HG03378 (cell line): ENCODE measurements around the gene SURF4.

Experiments used
- ATAC-seq: cut with Tn5 transposase; IDR thresholded peaks from one replicate; pipeline ENCODE4 v1.9.1; 2021; ENCODE audit warnings: mild to moderate bottlenecking, moderate library complexity; ENCODE audit not compliant: unreplicated experiment

The SURF4 gene

DNA sequence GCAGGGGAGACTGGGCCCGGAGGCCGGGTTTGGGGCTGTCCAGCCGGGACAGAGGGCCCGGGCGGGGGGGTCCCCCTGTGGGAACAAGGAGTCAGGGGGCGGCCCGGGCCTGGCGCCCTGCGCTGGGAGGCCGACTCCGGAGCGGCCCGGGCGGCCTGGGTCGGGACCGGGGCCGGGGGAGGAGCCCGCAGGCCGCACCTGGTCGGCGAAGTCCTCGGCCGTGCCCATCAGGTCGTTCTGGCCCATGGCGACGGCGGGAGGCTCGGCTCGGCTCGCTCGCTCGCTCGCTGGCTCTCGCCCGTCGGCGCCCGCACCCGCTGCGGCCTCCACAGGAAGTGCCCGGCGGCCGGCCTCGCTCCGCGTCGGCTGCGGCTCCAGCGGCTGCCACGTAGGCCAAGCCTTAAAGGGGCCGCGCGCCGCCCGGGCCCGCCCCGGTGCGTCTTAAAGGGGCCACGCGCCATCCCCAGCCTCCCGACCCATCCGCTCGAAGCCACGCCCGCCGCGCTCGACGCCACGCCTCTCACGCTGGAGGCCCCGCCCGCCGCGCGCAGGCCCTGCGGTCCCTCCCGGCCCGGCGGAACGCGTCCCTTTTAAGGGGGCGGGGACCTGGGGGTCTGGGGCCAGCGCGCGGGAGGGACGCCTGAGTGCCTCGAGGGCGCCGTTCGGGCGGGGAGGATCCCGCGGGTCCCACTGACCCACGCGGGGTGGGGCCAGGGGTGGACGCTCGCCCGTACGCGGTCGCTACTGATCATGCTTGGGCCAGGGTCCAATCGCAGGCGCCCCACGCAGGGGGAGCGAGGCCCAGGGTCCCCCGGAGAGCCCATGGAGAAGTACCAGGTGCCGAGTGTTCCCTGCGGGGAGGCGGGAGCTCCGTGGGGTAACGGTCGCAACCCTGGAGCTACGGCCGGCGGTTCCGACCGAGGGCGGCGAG, at the start of gene SURF4, which contains the start of gene STKLD1:
SURF4 (minus strand) TSS at position 337 of the 931 bp plus-strand sequence; CDS start at position 246, 91 bp downstream.
STKLD1 (plus strand) TSS at position 643 of the 931 bp plus-strand sequence; CDS start at position 751, 108 bp downstream.
- ATAC-seq, result peak; percentile 53

DNA sequence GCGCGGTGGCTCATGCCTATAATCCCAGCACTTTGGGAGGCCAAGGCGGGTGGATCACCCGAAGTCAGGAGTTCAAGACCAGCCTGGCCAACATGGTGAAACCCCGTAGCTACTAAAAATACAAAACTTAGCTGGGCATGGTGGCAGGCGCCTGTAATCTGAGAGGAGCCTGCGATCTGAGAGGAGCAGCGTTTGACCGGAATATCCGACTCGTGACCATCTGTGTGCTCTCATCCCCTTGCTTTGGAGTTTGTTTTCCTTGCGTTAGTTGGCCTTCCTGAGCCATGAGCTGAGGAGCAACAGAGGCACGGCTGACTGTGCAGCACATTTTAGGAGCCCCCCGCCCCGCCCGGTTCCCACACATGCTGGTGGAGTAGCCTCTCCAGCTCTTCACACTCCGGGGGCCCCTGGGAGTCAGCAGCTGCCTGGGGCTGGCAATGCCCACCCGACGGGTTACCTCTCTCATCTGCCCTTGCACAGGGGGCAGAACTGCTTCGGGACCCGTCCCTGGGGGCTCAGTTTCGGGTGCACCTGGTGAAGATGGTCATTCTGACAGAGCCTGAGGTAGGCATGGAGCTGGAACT, 49.3 kb upstream of the SURF4 start:
- ATAC-seq, result no peak

DNA sequence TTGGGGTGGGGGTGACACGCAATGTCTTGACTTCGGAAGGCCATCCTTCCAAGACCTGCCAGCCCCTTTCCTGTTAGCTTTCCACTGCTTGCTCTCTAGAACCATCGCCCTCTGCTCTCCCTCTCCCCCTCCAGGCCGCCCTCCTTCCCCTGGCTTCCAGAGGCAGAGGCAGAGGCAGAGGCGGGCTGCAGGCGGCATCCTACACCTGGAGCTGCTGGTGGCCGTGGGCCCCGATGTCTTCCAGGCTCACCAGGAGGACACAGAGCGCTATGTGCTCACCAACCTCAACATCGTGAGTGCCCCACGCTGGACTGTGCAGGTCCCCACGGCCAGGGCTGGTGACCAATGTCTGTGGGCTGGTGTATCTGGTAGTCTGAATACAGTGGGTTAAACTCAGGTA, 48.3 kb upstream of the SURF4 start:
- no peak for ATAC-seq

DNA sequence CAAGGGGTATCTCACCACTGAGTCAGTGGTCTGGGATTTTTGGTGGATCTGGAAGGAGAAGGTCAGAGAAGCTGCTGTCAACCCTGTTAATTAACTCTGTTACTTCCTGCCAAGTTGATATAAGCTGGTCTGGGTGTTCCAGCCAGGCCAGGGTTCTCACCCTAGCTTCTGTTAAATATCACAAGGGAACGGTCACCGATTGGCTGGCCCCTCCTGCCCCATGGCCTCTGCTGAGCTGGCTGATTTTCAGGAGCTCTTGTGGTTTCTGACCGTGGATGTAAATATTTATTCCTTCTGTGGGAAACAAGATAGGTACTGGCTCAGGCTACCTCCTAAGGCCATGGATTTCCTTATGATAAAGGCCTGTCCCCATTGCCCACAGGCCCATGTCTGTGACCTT, 47.4 kb upstream of the SURF4 start:
- ATAC-seq, result no peak

DNA sequence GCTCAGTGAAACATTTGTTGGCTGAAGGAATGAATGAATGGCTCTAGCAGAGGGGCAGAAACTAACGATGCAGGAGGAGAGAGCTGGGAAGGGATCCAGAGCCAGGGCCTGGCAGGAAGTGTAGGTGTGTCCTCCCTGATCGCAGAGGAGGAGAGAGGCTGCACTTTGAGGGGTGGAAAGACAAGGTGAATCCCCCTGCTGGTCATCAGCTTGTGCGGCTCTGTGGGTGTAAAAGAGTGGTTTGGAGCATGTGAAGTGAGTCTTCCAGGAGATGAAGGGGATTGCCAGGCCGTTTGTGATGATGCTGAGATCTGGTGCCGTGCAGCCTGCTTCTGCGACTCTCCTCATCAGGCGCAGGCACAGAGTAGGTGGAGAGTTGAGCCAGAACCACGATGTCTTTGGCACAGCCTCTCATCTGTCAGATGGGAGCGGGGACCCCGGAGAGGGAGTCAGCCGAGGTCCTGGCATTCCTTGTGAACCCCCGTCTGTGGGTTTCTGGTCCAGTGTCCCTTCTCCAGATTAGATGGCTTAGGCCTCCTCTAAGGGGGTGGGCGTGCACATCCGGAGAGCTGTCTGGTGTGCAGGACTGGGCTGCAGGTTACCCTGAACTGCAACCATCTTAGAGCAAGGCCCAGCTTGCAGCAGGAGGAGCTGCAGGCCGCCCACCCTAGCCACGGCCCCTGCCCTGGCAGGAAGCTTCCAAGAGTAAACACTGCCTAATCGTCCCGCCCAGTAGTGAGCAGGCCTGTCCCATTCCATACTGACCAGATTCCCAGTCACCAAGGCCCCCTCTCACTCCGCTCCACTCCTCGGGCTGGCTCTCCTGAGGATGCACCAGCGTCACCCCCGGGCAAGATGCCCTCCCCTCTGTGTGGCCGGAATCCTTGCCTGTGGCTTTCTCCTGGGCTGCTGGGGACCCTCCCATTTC, 46.0 kb upstream of the SURF4 start, which contains the start of gene ADAMTS13:
ADAMTS13 (plus strand) TSS at position 753 of the 928 bp plus-strand sequence; CDS start at position 830, 77 bp downstream.
- ATAC-seq, result peak; percentile 40

DNA sequence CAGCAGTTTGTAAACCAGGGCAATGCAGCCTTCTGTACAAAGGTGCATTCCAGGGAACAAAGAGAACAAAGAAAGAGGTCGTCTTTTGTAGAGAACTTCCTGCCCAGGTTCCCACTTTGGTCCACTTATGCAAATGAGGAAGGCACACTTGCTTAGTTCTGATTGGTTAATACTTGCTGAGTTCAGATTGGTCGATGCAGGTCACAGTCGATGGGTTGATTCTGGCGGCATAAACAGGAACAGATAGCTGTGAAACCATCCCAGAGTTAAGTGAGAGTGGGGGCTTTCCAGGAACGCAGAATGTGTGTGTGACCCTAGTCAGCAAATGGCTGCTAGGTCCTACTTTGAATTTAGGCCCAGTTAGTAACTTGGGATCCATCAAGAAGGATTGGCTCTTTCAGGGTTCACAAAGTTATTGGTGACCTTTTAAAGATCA, 44.5 kb upstream of the SURF4 start:
- ATAC-seq, result no peak

DNA sequence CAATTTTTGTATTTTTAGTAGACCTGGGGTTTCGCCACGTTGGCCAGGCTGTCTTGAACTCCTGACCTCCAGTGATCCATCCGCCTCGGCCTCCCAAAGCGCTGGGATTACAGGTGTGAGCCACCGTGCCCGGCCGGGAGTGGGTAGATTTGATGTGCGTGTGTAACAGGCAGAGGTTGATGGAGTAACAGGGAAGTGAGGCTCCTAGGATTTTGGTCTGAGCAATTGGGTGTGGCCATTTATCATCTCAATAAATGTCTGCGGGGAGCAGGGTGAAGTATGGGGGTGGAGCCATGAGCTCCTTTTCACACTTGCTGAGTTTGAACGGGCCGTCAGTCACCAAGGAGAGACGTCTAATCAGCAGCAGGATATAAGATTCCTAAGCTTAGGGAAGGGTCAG, 43.1 kb upstream of the SURF4 start:
- ATAC-seq, result no peak

DNA sequence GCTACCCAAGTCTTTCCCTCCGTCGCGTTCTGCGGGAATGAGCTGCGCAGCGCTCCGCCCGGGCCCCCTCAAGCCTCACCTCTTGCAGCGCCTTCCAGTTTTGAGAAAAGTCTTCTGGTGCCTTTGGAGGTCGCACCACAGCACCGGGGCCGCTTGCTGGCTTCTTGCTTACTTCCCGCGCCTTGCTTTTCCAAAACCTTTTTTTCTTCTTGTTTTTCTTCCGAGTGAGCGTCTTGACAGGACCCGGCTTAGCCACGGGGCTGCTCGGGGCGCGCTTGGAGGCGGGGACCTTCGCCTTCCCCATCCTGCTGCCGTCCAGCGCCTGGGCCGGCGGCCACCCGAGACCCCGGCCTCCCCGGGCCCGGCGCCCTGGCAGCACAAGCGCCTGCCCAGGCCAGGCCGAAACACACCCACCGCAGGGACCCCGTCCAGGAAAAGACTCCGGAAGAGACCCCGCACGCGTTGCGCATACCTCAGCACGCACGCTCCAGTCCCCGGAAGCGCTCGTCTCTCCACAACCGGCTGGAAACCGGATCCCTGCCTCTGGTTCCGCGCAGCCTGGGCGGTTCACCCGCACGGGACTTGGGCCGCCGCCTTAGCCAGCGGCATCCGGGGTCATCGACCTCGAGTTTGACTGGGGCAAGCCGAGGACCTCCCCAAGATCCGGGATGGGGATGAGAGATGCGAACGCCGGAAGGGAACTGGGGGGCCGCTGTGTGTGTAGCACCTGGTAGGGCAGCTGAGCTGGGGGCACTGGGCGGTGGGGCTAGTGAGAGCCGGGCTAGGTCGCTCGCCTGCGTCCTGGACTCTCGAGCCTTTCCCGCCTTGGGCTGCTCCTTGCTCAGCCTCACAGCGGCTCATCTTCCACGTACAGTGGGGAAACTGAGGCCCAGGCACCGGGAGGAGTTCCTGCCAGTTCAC, 41.9 kb upstream of the SURF4 start, which contains the start of gene REXO4:
REXO4 (minus strand) TSS at position 470 of the 921 bp plus-strand sequence; CDS start at position 304, 166 bp downstream.
- ATAC-seq, result no peak

DNA sequence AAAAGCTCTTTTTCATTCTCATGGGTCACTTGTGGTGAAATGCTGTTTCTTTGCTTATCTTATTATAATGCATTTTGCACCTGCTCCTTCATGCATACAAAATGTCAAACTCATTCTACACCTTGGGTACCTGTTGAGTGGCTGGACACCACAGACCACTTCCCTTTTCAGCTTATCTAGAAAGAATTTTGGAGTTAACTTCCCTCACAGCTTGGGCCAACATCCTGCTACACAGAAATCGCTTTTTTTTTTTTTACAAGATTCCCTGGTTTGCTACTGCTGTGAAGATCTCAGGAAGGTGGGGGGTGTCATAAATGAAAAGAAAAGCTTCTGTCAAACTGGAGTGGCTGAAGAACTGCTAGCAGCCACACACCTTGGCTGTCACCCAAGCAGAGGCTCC, 39.3 kb upstream of the SURF4 start:
- ATAC-seq, result no peak

DNA sequence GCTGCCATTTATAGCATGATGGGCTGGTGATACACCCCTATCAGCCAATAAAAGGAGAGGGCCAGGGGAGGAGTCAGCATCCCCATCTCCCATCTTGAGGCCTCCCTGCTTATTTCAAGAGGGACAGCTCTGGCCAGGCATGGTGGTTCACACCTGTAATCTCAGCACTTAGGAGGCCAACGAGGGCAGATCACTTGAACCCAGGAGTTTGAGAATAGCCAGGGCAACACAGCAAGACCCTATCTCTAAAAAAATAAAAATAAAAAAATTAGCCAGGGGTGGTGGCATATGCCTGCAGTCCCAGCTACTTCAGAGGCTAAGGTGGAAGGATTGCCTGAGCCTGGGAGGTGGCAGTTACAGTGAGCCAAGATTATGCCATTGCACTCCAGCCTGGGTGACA, 32.2 kb upstream of the SURF4 start:
- ATAC-seq, result no peak

DNA sequence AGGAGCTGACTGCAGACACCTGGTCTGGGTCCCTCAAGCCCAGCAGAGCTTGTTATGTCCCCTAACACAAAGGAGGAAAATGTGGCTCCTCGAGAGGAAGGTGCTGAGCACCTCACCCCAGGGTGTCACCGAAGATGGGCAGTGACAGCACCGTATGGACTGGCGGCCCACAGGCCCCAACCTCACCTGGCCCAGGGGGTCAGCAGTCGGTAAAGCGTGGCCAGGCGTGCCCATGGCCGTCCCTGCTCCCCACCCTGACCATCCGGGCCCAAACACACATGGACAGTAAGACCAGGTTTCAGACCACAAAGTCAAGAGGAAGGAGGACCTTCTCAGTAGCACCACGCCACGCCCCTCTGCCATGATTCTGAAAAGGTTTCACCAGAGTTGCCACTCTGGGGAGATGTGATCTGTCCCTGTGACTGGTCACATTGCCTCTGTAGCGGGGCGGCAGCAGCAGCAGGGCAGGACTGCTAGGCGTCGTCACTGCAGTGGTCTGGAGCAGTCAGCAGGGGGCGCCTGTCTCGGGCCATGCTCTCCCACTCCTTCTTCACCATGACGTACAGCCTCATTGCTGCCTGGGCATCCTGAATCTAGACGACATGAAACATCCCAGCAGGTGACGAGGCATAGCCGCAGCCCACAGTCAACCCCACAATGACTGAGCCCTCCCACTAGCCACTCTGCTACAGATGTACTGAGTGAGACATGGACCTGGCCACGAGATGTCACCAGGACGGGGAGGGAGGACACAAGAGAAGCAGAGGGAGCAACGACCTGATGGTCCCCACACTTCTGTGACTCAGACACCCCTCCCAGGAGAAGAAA, 30.8 kb upstream of the SURF4 start:
- peak; percentile 61 for ATAC-seq

DNA sequence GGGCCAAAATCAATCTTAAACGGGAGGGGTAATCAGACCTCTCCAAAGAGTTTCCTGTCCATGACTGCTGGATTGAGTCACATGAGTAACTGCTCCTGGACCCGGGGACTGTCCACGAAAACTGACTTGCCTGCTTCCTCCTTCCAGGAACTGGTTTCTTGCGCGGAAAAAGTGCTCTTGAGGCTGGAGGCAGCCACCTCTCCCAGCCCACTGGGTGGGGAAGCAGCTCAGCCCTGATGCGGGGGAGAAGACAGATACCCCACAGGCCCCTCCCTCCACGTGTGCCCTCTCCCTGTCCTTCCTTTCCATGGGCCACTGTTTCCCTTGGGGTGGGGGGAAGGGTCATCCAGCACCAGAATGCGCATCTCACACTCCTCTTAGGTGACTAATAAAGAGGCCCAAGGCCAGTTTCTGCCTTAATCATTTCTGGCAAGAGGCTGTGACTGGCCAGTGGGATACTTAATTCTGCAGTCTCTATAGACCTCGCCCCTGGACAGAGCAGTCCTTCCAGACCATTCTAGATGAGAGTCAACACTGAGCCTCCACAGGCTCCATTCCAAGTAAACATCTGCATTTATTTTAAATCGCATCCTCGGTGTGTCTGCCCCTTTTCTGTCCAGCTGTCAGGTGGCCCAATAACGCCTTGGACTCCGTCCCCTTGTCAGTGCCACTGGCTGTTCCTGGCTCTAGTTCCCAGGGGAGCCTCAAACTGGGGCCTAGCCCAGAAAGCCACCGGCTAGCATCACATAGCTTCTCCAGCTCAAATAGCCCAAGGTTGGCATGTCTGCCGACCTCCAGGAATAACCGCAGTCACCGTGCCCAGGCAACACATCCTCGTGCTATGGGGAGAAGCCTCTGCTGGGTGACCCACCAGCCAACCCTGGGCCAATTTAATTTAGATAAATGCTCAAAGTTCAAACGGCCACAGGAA, 29.9 kb upstream of the SURF4 start:
- ATAC-seq, result no peak

DNA sequence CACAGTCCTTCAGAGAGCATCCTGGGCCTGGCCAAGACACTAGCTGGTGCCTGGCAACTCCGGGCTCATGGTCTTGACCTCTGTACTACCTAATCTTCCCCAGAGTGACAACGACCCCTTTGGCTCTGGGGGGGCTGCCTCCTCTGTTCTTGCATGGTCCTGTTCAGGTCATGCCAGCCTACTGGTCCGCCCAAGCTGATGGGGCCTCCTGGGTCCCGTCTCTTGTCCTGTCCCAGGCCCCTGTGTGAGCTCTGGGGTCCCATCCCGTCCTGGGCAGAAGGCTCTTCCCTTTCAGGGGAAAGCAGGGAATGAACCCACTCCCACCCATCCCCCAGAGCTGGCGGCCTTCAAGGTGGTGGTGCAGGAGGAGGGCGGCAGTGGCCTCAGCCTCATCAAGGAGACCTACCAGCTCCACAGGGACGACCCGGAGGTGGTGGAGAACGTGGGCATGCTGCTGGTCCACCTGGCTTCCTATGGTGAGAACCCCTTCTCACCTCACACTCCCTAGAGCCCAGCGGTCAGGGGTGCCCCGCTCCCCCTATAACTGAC, 28.7 kb upstream of the SURF4 start:
- no peak for ATAC-seq

DNA sequence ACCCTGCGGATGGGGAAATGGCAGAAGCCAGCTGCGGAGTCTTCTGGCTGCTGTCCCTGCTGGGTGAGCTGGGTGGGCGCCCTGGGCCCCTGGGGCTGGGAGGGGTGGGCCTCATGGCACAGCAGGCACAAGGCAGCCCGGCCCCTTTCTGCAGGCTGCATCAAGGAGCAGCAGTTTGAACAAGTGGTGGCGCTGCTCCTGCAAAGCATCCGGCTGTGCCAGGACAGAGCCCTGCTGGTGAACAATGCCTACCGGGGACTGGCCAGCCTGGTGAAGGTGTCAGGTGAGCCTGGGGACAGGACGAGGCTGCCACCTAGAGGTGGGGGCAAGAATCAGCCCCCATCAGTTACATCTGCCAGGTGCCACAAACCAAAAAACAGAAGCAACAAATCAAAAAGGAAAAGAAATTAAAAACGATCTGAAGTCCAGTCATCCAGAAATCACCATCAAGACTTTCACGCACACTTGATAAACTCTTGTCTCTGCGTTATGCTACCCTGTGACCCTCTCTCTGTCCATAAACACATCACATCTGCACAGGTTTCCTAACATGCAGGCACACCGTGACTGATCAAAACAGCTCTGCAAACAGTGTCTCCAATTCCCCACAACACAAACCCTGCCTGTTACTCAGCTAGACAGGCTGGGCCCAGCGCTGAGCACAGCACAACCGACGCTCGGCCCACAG, 28.1 kb upstream of the SURF4 start:
- no peak for ATAC-seq

DNA sequence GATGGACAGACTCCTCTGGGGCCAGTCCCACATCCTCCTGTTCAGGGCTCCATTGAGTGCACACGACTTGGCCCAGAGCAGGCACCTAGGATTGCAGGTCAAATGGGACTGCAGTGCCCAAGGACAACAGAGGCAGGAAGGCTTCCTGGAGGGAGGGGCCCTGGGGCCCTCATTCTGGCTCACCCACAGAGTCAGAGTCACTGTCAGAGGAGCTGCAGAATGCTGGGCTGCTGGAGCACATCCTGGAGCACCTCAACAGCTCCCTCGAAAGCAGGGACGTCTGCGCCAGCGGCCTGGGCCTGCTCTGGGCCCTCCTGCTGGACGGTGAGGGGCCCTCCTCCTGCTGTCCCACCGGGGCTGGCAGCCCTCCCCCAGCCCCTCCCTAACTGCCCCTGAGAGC, 26.8 kb upstream of the SURF4 start:
- no peak for ATAC-seq

DNA sequence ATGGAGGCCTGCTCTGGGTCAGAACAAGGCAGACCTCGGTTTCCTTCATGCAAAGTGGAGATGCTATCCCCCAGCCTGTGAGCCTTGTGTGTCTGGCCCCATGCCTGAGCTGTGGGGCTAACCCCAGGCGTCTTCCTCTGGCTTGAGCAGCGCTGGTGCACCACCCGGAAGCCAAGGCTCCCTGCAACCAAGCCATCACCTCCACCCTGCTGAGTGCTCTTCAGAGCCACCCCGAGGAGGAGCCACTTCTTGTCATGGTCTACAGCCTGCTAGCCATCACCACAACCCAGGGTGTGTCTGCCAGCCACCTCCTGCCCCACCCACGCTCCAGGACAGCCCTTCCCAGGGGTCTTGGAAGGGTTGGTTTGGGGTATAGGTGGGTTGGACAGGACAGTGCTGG, 25.7 kb upstream of the SURF4 start:
- ATAC-seq, result no peak

DNA sequence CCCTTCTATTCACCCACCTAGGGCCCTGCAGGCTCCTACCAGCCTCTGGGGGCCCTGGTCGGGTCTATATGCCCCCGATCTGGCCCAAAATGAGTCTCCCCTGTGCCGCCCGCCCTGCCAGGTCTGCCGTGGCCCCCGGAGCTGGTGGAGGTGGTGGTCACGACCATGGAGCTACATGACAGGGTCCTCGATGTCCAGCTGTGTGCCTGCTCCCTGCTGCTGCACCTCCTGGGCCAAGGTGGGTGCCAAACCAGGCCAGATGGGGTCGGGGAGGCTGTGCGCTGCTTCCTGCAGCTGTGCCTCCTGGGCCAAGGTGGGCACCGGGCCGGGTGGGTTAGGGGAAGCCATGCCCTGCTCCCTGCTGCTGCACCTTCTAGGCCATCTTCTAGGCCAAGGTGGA, 24.4 kb upstream of the SURF4 start:
- no peak for ATAC-seq
